H1 (cell line): ENCODE data around the gene C4orf46. TPM values are rescaled to one million over a fixed set of nuclear protein-coding genes. Genes with fewer than 3 reads are reported as not detected.

ENCODE experiments used
- CTCF ChIA-PET: fragments of 300-600 bp; sonication (Branson Sonifier 250); formaldehyde crosslinking; loops from one replicate; lab custom pipeline; 2021; ENCODE audit not compliant: partially characterized antibody; lab: Charles Lee
- POLR2A ChIA-PET: fragments of 300-600 bp; sonication (Branson Sonifier 250); formaldehyde crosslinking; loops from one replicate; lab custom pipeline; 2021; ENCODE audit warnings: inconsistent platforms; ENCODE audit not compliant: partially characterized antibody; lab: Charles Lee
- DNase-seq, 2 experiments: peaks; one replicate each; pipeline versions ENCODE4 v3.0.0 to v3.0.0-alpha.2; 2010 to 2022; ENCODE audit warnings: low spot score in 2 of 2, low read depth in 1 of 2, mixed read lengths in 1 of 2
- FAIRE-seq: peaks from 2 replicates; lab custom pipeline; 2011; peaks lifted over from hg19 to GRCh38; lab: Jason Lieb, UNC
- H2AFZ ChIP-seq: 2 replicates; pipeline ENCODE4 v1.8.1; 2012; ENCODE audit warnings: low read length, inconsistent platforms
- H2AK5ac ChIP-seq: 2 replicates; pipeline ENCODE4 v1.6.1; 2013; ENCODE audit warnings: low read depth, low read length
- H2BK120ac ChIP-seq: replicated peaks from 2 replicates; pipeline ENCODE3; 2013; ENCODE audit warnings: low read depth, low read length, inconsistent platforms
- H2BK12ac ChIP-seq: 2 replicates; pipeline ENCODE4 v1.6.1; 2013; ENCODE audit warnings: low read depth, low read length
- H2BK15ac ChIP-seq: 2 replicates; pipeline ENCODE4 v1.6.1; 2013; ENCODE audit warnings: low read length
- H2BK20ac ChIP-seq: 2 replicates; pipeline ENCODE4 v1.6.1; 2013; ENCODE audit warnings: low read length
- H2BK5ac ChIP-seq: 2 replicates; pipeline ENCODE4 v1.6.1; 2013; ENCODE audit warnings: low read depth, low read length
- H3K14ac ChIP-seq: 2 replicates; pipeline ENCODE4 v1.6.1; 2013; ENCODE audit warnings: inconsistent platforms; ENCODE audit not compliant: insufficient read length
- H3K18ac ChIP-seq: 2 replicates; pipeline ENCODE4 v1.6.1; 2013; ENCODE audit warnings: low read length; ENCODE audit errors: extremely low read depth
- H3K23ac ChIP-seq: 2 replicates; pipeline ENCODE4 v1.6.1; 2013; ENCODE audit warnings: inconsistent platforms; ENCODE audit not compliant: insufficient read length
- H3K23me2 ChIP-seq: 2 replicates; pipeline ENCODE4 v1.6.1; 2013; ENCODE audit warnings: low read depth, low read length
- H3K27ac ChIP-seq: 2 replicates; pipeline ENCODE4 v1.6.1; 2011; ENCODE audit warnings: low read depth, low read length, inconsistent platforms
- H3K27me3 ChIP-seq, 4 experiments: replicated peaks in 1 of 4; 1 replicate in 1 of 4; 2 replicates in 3 of 4; pipeline versions ENCODE4 v1.6.1 to v1.8.1; 2011 to 2013; ENCODE audit warnings: low read length in 3 of 4, mild to moderate bottlenecking in 3 of 4, inconsistent platforms in 2 of 4, mixed read lengths in 2 of 4, moderate library complexity in 1 of 4; ENCODE audit not compliant: control insufficient read depth in 3 of 4, insufficient read depth in 3 of 4; ENCODE audit errors: extremely low read depth in 1 of 4
- H3K36me3 ChIP-seq, 4 experiments: 2 replicates each; pipeline versions ENCODE4 v1.6.1 to v1.8.1; 2011 to 2013; ENCODE audit warnings: mild to moderate bottlenecking in 4 of 4, low read length in 3 of 4, moderate library complexity in 2 of 4, control low read depth in 1 of 4, inconsistent platforms in 1 of 4; ENCODE audit not compliant: insufficient read depth in 4 of 4, control insufficient read depth in 2 of 4
- H3K4ac ChIP-seq: replicated peaks from 2 replicates; pipeline ENCODE3; 2013; ENCODE audit warnings: low read length, low read depth, mixed read lengths, inconsistent platforms; ENCODE audit not compliant: insufficient read length
- H3K4me1 ChIP-seq, 4 experiments: replicated peaks in 1 of 4; 1 replicate in 1 of 4; 2 replicates in 3 of 4; pipeline versions ENCODE4 v1.6.1 to v1.8.1; 2011 to 2013; ENCODE audit warnings: low read length in 3 of 4, inconsistent platforms in 2 of 4, mixed read lengths in 1 of 4; ENCODE audit not compliant: insufficient read depth in 4 of 4, control insufficient read depth in 3 of 4
- H3K4me2 ChIP-seq, 2 experiments: 2 replicates each; pipeline versions ENCODE4 v1.6.1 to v1.8.1; 2011 to 2013; ENCODE audit warnings: low read depth in 2 of 2, low read length in 2 of 2, control low read depth in 1 of 2, inconsistent platforms in 1 of 2, mild to moderate bottlenecking in 1 of 2; ENCODE audit not compliant: insufficient read depth in 1 of 2
- H3K4me3 ChIP-seq, 4 experiments: fragments of 200-600, 300-600 bp in 1 of 4; sonication (generic), shearing (Covaris generic), sonication (Bioruptor Twin) in 1 of 4; 2 replicates each; pipeline versions ENCODE4 v1.5.1 to v1.8.1; 2011 to 2016; ENCODE audit warnings: low read length in 4 of 4, low read depth in 3 of 4, control low read depth in 2 of 4, inconsistent platforms in 2 of 4, mild to moderate bottlenecking in 2 of 4, mixed read lengths in 1 of 4, moderate library complexity in 1 of 4; ENCODE audit not compliant: insufficient read depth in 2 of 4; ENCODE audit errors: extremely low read depth in 1 of 4
- H3K56ac ChIP-seq: replicated peaks from 2 replicates; pipeline ENCODE3; 2013; ENCODE audit warnings: low read depth, mild to moderate bottlenecking, mixed read lengths, low read length, inconsistent platforms; ENCODE audit not compliant: insufficient read length
- H3K79me1 ChIP-seq: 2 replicates; pipeline ENCODE4 v1.6.1; 2013; ENCODE audit warnings: low read depth, low read length, control low read depth
- H3K79me2 ChIP-seq, 2 experiments: 2 replicates each; pipeline versions ENCODE4 v1.6.1 to v1.8.1; 2012 to 2013; ENCODE audit warnings: low read length in 2 of 2, mild to moderate bottlenecking in 2 of 2, inconsistent platforms in 1 of 2; ENCODE audit not compliant: insufficient read depth in 2 of 2, control insufficient read depth in 1 of 2
- H3K9ac ChIP-seq, 4 experiments: replicated peaks in 1 of 4; 1 replicate in 1 of 4; 2 replicates in 3 of 4; pipeline versions ENCODE4 v1.6.1 to v1.8.1; 2011 to 2013; ENCODE audit warnings: low read depth in 3 of 4, low read length in 3 of 4, control low read depth in 2 of 4, mild to moderate bottlenecking in 2 of 4, moderate library complexity in 2 of 4, inconsistent platforms in 1 of 4; ENCODE audit errors: extremely low read depth in 1 of 4
- H3K9me3 ChIP-seq, 2 experiments: 2 replicates each; pipeline versions ENCODE4 v1.6.1 to v1.8.1; 2012 to 2013; ENCODE audit warnings: mild to moderate bottlenecking in 2 of 2, moderate library complexity in 2 of 2, control low read depth in 1 of 2, inconsistent platforms in 1 of 2, low read depth in 1 of 2, low read length in 1 of 2, mixed read lengths in 1 of 2; ENCODE audit not compliant: insufficient read depth in 2 of 2
- H4K20me1 ChIP-seq, 2 experiments: replicated peaks in 1 of 2; 2 replicates each; pipeline versions ENCODE3 to v1.8.1; 2011 to 2013; ENCODE audit warnings: inconsistent platforms in 2 of 2, low read length in 2 of 2, mild to moderate bottlenecking in 1 of 2; ENCODE audit not compliant: insufficient read depth in 2 of 2, control insufficient read depth in 1 of 2
- H4K5ac ChIP-seq: 2 replicates; pipeline ENCODE4 v1.6.1; 2013; ENCODE audit warnings: low read length, low read depth, mixed read lengths, inconsistent platforms; ENCODE audit not compliant: insufficient read length
- H4K8ac ChIP-seq: 2 replicates; pipeline ENCODE4 v1.8.0; 2013; ENCODE audit warnings: mild to moderate bottlenecking, moderate library complexity, low read length, inconsistent platforms; ENCODE audit not compliant: insufficient read depth; ENCODE audit errors: extremely low read depth
- H4K91ac ChIP-seq: replicated peaks from 2 replicates; pipeline ENCODE3; 2013; ENCODE audit warnings: low read length, mixed read lengths, inconsistent platforms; ENCODE audit not compliant: insufficient read length
- BCL11A ChIP-seq, 2 experiments: IDR thresholded peaks; one replicate each; pipeline ENCODE4 v1.6.1; 2011; ENCODE audit warnings: low read depth in 2 of 2, low read length in 2 of 2, mild to moderate bottlenecking in 2 of 2
- CBX5 ChIP-seq: fragments of 300-800, 300-1000 bp; sonication (generic); IDR thresholded peaks from 2 replicates; pipeline ENCODE4 v1.7.1; 2016; ENCODE audit warnings: antibody characterized with exemption, low read length, low read depth
- CREB1 ChIP-seq: IDR thresholded peaks from 2 replicates; pipeline ENCODE4 v1.6.1; 2012; ENCODE audit warnings: inconsistent platforms
- FOSL1 ChIP-seq: IDR thresholded peaks from 2 replicates; pipeline ENCODE4 v1.6.1; 2011; ENCODE audit warnings: mild to moderate bottlenecking, low read depth, low read length, moderate library complexity; ENCODE audit not compliant: insufficient read depth
- GTF2F1 ChIP-seq: IDR thresholded peaks from 2 replicates; pipeline ENCODE4 v1.6.1; 2012; ENCODE audit warnings: low read depth, low read length, improper control_type of control experiment, borderline replicate concordance
- HDAC6 ChIP-seq: IDR thresholded peaks from one replicate; pipeline ENCODE4 v1.7.1; 2012; ENCODE audit warnings: low read depth, mild to moderate bottlenecking, inconsistent platforms, low read length, moderate library complexity
- KDM5A ChIP-seq: fragments of 200-600 bp; IDR thresholded peaks from 2 replicates; pipeline ENCODE4 v1.7.1; 2012; ENCODE audit warnings: mild to moderate bottlenecking, low read length, inconsistent platforms, mixed read lengths
- NRF1 ChIP-seq: IDR thresholded peaks from 2 replicates; pipeline ENCODE4 v1.6.1; 2011; ENCODE audit warnings: mild to moderate bottlenecking, low read depth, low read length, improper control_type of control experiment
- PHF8 ChIP-seq: fragments of 200-600 bp; sonication (generic); conservative IDR thresholded peaks from 2 replicates; pipeline ENCODE4 v1.7.1; 2012; ENCODE audit warnings: low read depth, mild to moderate bottlenecking, inconsistent platforms, low read length, moderate library complexity
- RBBP5 ChIP-seq: IDR thresholded peaks from 2 replicates; pipeline ENCODE4 v1.7.1; 2012; ENCODE audit warnings: low read depth, mild to moderate bottlenecking, inconsistent platforms, low read length, moderate library complexity, borderline replicate concordance
- RXRA ChIP-seq: IDR thresholded peaks from 2 replicates; pipeline ENCODE4 v1.6.1; 2011; ENCODE audit warnings: low read depth, mild to moderate bottlenecking, low read length, moderate library complexity; ENCODE audit not compliant: insufficient read depth
- SUZ12 ChIP-seq: fragments of 200-600 bp; sonication (generic); IDR thresholded peaks from 2 replicates; pipeline ENCODE4 v1.6.1; 2012; ENCODE audit warnings: mild to moderate bottlenecking, inconsistent platforms, low read length, moderate library complexity, mixed read lengths
- TBP ChIP-seq: IDR thresholded peaks from 2 replicates; pipeline ENCODE4 v1.6.1; 2011; ENCODE audit warnings: low read depth, low read length, improper control_type of control experiment
- YY1 ChIP-seq: IDR thresholded peaks from 2 replicates; pipeline ENCODE4 v1.6.1; 2011; ENCODE audit warnings: low read depth, mild to moderate bottlenecking, low read length
- ZNF274 ChIP-seq: IDR thresholded peaks from 2 replicates; pipeline ENCODE4 v1.7.0; 2012; ENCODE audit warnings: low read length, borderline replicate concordance; ENCODE audit errors: extremely low read depth
- WGBS, 2 experiments: shearing (Covaris generic) in 1 of 2; methylation state at CpG; one replicate each; pipeline versions ENCODE4 v1.1.6 to v1.1.7; 2013 to 2015; ENCODE audit warnings: low lambda C conversion rate in 2 of 2, mixed read lengths in 2 of 2, inconsistent platforms in 1 of 2, low coverage in 1 of 2, missing lambda C conversion rate in 1 of 2; ENCODE audit not compliant: insufficient replicate concordance in 2 of 2, insufficient coverage in 1 of 2, insufficient read length in 1 of 2; ENCODE audit errors: extremely low coverage in 1 of 2, missing lambda C conversion rate in 1 of 2; 5-methylcytosine and 5-hydroxymethylcytosine counted together
- polyA plus RNA-seq, 7 experiments: library from polyadenylated mRNA; depleted of rRNA in 3 of 7; stranded (reverse) in 5 of 7; unstranded in 2 of 7; fragments of >200 nt in 5 of 7; fragments of 200-250 nt in 2 of 7; gene quantifications; 1 replicate in 5 of 7; 2 replicates in 1 of 7; 4 replicates in 1 of 7; pipeline versions ENCODE4 v1.2.1 to v1.2.3, GENCODE V29; 2011 to 2013; ENCODE audit warnings: missing spikeins in 2 of 7, mixed read lengths in 2 of 7
- total RNA-seq: library from RNA; stranded (reverse); fragmentation: NEBNext Ultra II Directional; extraction: Animal tissue kit (Norgen Biotek cat#: 25700); gene quantifications from 2 replicates; pipeline ENCODE4 v1.2.1, GENCODE V29; 2021

C4orf46 gene
- total and polyA plus RNA-seq, 2 of the 8 experiments (the other 6 are each of a cell fraction or from before 2014, with no cell fraction given): 19.8 to 28.6 TPM

DNA sequence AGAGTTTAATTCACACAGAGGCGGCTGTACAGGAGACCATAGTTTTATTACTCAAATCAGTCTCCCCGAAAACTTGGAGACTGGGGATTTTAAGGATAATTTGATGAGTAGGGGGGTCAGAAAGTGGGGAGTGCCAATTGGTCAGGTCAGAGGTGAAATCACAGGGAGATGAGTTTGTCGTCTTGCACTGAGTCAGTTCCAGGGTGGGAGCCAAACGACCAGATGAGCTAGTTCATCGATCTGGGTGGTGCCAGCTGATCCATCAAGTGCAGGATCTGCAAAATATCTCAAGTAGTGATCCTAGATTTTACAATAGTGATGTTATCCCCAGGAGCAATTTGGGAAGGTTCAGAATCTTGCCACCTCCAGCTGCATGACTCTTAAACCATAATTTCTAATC lies 4.4 kb upstream of the C4orf46 start:
- DNase-seq (no peak), FAIRE-seq (no peak)
- Histone ChIP-seq H4K91ac (no peak overlapping the region), H2BK120ac (no peak overlapping the region), H3K4me3 (no peak overlapping the region), H3K9ac (no peak overlapping the region), H2BK5ac (no peak overlapping the region), H3K4ac (no peak overlapping the region), H2BK20ac (no peak overlapping the region), H2BK15ac (no peak overlapping the region), H2BK12ac (no peak overlapping the region), H3K9me3 (no peaks in the 10 kb centered on the region), H3K14ac (no peak overlapping the region), H4K8ac (no peak overlapping the region), H4K20me1 (peaks cover 0 to 1% of the 10 kb centered on the region in 2 experiments), H3K23ac (no peak overlapping the region), H4K5ac (no peak overlapping the region), H3K4me2 (no peak overlapping the region), H3K27me3 (no peaks in the 10 kb centered on the region), H3K36me3 (no peaks in the 10 kb centered on the region), H2AK5ac (no peak overlapping the region), H3K4me1 (peaks cover 0 to 6% (median 2%) of the 10 kb centered on the region in 4 experiments; a peak in 2 of 7 replicates), H2AFZ (no peak overlapping the region), H3K79me2 (0 out of 4 replicates have a peak, but pooled peaks cover 0 to under 1% of the 10 kb centered on the region in 2 experiments), H3K27ac (no peak overlapping the region), H3K79me1 (no peaks in the 10 kb centered on the region), H3K56ac (no peak overlapping the region), H3K23me2 (peaks cover 5% of the 10 kb centered on the region), H3K18ac (no peak overlapping the region)
- ChIA-PET POLR2A (no interaction called here), CTCF (interaction anchor here (0.6 kb wide), 1 partner anchor 30 kb away, joined by 3 read pairs; no protein-coding TSS in a partner anchor)
- 90% methylated on average over 5 of the region's 5 CpGs; no CpG with 5 or more reads in 1 of the 2 experiments for WGBS, 2 experiments
- TF ChIP-seq CREB1 (no peak), TBP (no peak), KDM5A (no peak), RXRA (no peak), YY1 (no peak), PHF8 (no peak), HDAC6 (no peak), CBX5 (no peak), RBBP5 (no peak), FOSL1 (no peak), NRF1 (no peak), BCL11A (IDR thresholded peaks at IDR 0.05; ENCODE audit: low read depth in 2 of 2, low read length in 2 of 2) (no peak), SUZ12 (no peak), ZNF274 (no peak), GTF2F1 (no peak)
